GM13976 (cell line): Measurements from ENCODE around the gene HS3ST6.

Experiments
- DNase-seq: peaks from one replicate; pipeline ENCODE4 v3.0.0; 2012; ENCODE audit warnings: low spot score
- CTCF ChIP-seq: IDR thresholded peaks from 2 replicates; pipeline ENCODE4 v1.5.1; 2012; ENCODE audit warnings: borderline replicate concordance, mild to moderate bottlenecking; ENCODE audit not compliant: insufficient read depth; ENCODE audit errors: extremely low read depth, missing control alignments, control extremely low read depth
- in situ Hi-C: fragments of 300-500 bp; cut with MboI; formaldehyde crosslinking; loops from one replicate; pipeline ENCODE4 v1.12.0; 2022; ENCODE audit warnings: low sequenced_read_pairs, mixed read lengths, inconsistent platforms; ENCODE audit not compliant: unreplicated experiment

The HS3ST6 gene

GRCh38 chr16:1862394-1862793 lies 55.8 kb downstream of the HS3ST6 start:
- in situ Hi-C loops = loop anchor here (10.0 kb wide), 1 partner anchor 72 kb away; no protein-coding TSS in a partner anchor
- DNase-seq = no peak
- TF ChIP-seq CTCF = no peak

- TF ChIP-seq CTCF = no peak
- in situ Hi-C loops = loop anchor here (10.0 kb wide), 1 partner anchor 73 kb away; no protein-coding TSS in a partner anchor
- no peak for DNase-seq
Observed at GRCh38 chr16:1861730-1862129, 56.5 kb downstream of the HS3ST6 start.
